ENCODE data around the gene CDKAL1.

CDKAL1 gene

DNA sequence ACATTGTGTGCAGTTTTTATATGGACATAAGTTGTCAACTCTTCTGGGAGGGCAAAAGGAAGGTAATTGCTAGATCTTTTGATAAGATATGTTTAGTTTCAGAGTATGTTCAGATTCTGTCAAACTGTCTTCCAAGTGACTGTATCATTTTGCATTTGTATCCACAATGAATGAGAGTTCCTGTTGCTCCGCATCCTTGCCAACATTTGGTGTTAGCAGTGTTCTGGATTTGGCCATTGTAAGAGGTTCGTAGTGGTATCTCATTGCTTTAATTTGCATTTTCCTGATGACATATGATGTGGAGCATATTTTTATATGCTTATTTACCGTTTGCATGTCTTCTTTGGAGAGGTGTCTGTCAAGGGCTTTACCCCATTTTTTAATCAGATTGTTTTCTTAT lies 150.2 kb downstream of the CDKAL1 start:
- DNase-seq = no peak

DNA sequence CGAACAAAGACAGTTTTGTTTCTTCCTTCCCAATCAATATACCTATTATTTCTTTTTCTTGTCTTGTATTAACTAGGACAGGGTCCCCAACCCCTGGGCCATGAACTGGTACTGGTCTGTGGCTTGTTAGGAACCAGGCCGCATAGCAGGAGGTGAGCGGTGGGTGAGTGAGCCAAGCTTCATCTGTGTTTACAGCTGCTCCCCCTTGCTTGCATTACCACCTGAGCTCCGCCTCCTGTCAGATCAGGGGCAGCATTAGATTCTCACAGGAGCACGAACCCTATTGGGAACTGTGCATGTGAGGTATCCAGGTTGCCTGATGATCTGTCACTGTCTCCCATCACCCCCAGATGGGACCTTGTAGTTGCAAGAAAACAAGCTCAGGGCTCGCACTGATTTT lies 151.9 kb downstream of the CDKAL1 start:
- peak; percentile 89 for DNase-seq

DNA sequence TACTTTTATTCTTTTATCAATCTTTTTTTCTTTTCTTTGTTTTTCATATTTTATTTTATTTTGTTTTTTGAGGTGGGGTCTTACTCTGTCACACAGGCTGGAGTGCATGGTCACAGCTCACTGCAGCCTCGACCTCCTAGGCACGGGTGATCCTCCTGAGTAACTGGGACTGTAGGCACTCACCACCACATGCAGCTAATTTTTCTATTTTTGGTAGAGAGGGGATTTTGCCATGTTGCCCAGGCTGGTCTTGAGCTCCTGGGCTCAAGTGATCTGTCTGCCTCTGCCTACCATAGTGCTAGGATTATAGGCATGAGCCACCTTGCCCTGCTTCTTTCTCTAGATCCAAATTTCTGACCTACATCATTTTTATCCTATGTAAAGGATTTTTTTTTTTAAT lies 153.2 kb downstream of the CDKAL1 start:
- DNase-seq = peak; percentile 41

DNA sequence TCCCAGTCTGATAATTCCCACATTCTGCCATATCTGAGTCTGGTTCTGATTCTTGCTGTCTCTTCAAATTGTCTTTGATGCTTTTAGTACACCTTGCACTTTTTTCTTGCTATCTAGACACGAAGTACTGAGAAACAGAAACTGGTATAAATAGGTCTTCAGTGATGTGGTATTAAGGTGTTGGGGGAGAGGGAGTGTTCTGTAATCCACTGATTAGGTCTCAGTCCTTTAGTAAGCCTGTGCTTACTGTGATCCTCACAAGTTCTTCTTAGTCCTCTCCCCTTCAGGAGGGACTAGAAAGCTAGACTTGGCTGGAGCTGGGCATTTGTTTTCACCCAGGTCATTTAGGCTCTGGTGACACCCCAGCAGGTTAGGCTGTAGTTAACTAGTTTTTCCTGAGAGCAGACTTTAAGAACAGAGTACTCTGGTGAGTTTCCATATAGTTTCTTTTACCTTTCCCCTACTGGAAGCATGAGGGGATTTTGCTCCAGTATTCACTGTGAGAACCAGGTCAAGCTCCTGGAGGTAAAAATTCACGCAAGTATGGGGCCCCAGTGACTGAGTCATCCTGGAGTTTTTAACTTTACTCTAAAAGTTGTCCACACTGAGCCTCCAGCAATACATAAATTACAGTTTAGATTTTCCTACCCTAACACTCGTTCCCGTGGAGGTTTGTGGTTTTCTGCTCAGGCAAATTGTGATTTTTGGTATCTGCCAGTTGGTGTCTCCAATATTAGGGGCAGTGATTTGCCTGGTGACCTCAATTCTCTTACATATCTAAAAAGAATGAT lies 154.6 kb downstream of the CDKAL1 start:
- DNase-seq = peak; percentile 52

DNA sequence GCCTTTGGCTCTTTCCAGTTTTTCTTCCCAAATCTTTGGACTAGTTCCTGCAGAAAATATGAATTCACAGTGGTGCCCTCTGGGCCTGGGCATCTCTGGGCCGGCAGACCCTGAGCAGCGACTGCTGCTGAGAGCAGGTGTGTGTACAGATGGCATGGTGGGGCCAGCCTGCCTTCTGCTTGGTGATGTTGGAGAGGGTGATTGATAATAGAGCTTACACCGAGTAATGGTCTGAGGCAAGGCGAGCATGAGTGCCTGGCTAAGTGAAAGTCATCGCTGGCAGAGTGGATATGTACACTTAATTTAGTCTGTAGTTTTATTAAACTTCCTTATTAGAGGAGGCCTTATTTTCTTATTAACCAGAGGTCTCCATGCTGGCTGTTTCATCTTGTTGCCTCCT lies 156.9 kb downstream of the CDKAL1 start:
- DNase-seq = peak; percentile 67

DNA sequence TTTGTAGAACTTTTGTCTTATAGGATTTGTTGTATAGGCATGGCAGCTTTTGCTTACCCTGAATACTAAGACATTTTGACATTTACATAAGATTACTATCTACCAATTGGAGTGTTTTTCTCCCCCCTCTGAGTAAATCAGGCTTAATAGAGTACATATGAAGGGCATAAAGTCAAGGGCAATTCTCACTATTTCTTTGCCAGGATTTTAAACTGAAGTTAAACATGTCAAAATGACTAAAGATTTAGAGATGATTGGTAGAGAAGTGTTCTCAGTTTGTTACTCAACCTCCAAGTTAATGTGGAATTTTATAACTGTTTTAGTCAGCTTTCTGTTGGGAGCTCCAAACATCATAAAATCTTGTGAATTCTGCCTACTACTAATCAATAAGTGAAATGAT lies 157.8 kb downstream of the CDKAL1 start:
- DNase-seq = no peak

DNA sequence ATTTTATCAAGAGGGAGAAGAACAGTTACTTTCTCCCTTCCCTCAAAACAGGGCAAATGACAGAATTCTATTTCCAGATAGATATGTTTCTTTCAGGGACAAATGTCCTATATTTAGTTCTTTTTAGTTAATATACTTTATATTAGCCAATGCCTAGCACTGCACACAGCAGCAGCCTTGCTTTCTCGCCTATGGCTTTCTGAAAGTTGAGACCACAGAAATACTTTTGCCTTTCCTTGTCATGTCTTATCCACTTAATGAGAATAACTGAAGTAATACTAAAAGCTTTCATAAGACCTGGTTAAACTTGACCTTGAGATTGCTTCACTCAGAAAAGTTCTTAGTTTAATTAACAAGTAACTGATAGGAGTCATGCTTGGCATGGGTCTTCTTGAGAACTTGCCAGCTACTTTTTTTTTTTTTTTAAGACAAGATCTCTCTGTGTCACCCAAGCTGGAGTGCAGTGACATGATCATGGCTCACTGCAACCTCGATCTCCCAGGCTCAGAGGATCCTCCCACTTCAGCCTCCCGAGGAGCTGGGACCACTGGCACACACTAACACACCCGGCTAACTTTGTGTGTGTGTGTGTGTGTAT lies 159.3 kb downstream of the CDKAL1 start:
- no peak for DNase-seq

DNA sequence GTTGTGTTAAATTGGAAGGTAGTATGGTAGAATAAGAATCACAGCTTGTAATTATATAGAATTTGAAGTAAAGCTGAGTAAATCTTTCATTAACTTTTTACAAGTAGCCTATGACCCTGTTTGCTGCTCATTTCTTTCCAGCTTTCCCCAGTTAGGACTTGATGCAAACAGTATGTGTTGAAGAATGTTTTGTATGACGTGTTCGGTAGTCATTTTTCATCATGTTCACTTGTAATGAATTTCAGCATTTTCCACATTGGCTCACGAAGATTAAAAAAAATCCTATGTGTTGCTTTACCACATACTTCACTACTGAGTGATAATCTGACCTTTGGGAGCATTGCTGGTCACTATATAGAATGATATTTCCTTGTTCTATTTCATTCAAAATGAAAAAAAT lies 162.4 kb downstream of the CDKAL1 start:
- DNase-seq = no peak

DNA sequence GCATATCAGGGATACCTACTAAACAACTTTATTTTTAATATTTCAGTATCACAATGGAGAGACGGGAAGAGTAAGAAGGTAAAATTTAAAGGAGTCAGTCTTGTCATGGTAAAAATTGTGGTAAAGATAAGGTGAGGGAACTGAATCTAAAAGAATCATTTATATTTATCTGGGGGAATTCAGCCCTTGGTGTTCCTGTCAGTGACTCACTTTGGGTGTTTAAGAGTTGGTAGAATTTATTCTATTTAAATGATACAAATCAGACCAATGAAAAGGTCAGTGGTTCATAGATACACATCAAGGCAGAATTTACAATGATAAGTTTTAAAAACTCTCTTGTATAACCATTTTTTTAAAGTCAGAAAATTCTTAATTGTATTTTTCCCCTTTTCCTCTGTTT lies 164.4 kb downstream of the CDKAL1 start:
- DNase-seq = no peak

DNA sequence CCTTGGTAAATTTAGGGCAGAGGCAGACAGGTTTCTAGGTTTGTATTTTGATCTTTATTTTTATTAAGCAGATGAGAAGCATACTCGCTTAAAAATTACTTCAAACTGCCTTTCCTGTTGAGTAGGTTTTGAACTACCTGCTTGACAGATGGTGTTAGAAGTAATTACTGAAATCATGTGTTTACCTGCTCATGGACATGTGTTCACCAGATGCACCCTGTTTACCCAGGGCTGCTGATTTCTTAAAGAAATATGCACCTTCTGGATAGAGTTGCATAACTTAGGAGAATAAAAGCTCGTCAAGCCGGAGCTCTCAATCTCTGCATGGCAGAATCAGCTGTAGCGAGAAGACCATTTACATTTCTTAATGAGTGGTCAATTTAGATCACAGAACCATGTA lies 165.1 kb downstream of the CDKAL1 start:
- peak; percentile 67 for DNase-seq

DNA sequence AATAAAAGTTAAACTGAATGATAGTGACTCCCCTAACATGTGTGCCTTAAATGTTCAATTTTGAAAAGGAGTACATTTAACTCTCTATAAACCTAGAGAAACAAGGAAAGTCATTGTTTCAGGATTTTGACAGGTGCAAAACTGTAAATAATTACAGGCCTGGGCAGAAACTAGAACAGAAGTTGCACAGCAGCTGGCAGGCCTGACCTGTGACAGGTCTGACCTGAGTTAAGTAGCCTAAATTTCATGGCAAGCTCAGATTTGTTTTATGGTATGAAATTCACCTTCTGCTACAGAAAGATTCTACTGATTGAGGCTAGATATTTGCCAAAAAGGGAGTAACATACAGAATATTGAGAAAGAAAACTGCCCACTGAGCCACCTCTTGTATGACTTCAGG lies 166.1 kb downstream of the CDKAL1 start:
- peak; percentile 83 for DNase-seq

DNA sequence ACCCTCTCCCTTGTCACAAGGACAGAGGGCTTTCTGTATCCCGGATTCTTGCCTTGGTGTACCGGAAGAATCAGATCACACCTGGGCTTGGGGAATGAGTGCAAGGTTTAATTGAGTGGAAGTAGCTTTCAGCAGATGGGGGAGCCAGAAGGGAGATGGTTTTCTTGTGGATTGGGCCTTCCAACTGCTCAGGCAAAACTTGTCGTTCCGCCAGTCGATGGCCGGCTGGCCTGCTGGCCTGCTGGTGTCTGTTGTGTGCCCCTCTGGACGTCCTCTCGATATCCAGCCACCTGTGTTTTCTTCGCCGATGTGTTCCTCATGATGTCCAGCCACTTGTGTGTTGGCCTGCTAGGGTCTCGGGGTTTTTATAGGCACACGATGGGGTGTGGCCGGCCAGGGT lies 168.1 kb downstream of the CDKAL1 start:
- no peak for DNase-seq

DNA sequence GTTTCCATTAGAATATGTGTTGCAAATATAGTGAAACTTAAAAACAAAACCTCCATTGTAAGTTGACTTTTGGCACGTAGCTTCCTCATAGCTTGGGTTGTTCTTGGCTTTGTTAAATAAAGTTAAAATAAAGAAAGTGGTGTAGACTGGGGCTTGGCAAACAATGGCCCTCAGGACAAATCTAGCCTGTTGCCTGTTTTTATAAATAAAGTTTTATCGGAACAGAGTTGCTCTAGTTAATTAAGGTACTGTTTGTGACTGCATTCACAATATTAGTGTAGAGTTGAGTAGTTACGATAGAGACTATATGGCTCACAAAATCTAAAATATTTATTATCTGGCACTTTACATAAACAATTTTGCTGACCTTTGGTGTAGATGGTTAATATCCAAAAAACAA lies 168.8 kb downstream of the CDKAL1 start:
- DNase-seq = no peak

DNA sequence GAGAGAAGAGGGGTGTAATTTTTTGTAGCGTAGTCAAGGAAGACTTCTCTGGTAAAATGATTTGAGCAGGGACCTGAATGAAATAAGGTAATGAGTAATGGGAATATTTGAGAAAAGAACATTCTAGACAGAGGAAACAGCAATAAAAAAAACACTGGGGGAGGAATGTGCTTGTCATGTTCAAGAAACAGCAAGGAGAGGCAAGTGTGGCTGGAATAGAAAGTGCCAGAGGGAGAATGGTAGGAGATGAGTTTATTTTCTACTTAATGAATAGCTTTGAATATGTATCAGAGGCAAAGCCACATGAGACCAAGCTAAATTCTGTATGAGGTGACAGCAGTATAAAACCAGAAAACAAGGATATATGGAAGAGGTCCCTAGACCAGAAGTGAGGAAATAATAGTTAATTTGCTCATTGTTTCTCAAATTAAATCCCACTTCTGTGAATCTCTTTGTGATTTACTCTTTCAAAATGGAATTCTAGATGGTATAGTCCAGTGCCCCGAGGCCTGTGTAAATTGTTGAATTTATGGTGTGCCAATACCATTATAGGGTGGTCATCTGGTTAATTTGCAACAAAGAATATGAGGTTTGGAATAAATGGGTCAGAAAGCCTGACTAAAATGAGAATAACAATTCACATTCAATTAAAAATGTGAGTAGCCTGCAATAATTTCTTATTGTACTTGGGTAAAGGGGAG lies 170.2 kb downstream of the CDKAL1 start:
- DNase-seq = no peak

DNA sequence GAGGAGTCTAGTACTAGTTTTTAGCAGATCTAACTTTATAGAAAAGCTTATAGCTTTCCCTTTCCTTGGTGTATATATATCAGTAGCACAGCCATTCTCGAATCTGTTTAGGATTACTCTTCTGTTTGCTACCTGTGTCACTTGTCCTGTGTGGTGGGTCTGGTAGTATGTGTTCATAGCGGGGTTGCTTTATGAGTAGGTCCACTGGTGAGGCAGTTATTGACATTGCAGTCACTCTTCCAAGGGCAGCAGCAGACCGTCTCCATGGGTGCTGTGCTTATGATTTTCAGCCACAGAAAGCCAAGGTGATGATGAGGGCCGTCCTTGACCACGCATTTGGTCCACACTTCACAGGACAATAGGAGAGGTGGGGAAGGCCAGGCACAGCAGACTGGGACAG lies 171.5 kb downstream of the CDKAL1 start:
- no peak for DNase-seq

DNA sequence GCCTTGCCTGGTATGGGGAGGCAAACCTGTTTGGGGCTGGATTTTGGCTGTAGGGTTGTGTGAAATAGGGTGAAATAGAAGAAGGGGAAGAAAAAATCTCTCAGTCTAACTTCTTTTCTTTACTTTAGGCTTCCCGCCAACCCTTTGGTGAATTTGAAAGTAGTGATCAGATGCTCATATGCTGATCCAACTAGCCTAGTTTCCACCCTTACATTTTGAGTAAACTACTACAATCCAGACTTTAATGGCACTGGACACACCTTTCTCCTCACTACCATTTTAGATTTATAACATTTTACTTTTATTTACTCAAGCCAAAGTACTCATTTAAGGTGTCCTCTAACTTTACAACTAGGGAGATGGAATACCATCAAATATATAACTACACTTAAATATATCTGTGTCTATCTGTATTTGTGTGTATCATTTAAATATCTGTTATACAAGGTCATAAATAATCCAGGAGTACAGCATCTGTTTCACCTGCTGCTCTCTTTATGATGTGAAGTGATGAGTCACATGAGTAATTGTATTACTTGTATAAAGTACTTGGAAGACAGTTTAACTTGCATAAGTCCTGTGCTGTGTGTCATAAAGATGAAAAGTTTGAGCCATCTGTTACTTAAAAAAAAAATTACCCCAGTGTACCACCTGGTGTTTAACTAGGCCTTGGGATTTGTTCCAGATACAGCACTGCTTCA lies 172.1 kb downstream of the CDKAL1 start:
- peak; percentile 74 for DNase-seq

DNA sequence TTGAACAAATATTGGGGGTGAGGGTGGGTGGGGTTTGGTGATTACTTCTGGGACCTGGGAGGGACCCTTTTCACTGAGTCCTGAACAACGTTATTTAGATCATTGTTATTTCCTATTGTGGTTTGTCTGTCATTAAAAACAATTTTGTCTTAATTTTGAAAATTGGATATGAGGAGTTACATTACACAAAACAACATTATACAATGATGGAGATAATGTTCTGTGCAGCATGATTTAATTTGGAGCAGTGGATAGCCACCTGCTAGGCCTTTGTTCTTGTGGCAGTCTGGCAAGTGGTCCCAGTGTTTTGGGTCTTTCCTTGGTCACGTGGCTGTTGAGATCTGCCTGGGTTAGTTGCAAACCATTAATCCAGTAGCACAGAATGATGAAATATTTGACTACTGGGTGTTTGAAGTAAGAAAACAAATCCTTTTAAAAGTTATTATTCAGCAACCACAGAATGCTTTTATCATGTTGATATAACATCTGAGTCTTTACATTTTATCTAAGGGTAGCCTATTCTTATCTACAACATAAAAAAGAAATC lies 172.8 kb downstream of the CDKAL1 start:
- peak; percentile 60 for DNase-seq

DNA sequence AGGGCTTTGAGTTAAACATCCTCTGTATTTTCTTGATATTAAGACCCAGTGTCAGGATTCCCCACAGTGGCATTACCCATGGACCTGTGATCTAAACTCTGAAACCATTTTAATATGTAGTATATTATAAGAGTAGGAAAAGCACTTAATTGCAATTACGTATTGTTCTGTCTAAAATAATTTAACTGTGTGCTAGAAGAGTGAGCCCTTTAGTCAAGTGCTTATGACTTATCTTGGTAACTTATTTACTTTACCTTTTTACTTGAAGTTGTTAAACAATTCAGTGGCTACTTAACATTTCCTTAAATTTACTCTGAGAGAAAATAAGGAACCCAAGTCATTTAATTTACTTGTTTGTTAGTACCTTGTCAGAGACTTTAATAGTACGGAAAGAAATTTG lies 173.6 kb downstream of the CDKAL1 start:
- no peak for DNase-seq

DNA sequence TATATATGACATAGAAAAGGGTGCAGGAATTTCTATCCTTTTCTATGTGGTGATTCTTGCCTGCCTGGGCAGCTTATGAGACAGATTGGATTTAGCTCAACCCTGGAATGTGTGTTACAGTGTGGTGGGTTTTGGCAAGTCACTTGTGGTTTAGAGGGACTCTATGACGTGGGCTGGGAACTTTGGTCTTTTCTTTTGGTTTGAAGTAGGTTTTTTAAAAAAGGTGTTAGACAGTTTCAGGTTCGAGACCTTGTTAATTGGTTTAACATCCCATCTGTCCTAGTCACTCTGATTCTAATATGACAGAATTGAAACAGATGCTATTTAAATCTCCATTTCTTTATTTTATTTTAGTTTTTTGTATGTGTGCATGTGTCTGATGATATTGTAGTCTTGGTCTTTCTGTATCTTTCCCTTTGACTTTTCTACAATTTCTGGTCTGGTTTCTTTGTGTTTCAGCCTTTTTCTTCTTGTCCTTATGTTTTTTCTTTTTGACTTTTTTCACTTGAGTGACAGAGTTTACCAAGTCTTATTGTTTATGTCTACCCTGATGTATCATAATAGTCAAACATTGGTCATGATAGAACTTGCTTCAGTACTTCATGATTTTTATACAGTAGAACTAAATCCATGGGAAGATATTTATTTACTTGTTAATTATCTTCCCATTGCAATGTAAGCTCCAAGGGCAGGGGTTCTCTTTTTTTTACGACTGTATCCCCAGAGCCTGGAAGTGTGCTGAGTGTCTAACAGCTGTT lies 174.3 kb downstream of the CDKAL1 start:
- peak; percentile 45 for DNase-seq

DNA sequence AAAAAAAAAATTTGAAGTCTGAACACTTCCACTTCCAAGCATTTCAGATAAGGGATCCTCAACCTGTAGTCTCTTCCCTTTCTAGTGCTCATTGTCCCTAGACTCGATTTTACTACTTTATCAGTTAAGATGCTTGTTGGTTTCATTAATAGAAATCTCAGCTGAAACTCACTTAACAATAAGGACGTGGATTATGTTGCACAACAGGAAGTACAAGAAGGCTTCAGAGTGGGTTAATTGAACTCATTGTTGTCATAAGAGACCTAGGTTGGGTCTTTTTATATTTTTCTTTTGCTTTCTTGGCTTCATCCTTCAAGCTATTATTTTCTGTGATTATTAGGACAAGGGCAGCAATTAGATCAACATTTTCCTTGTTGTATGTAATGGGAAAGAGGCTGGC lies 175.2 kb downstream of the CDKAL1 start:
- no peak for DNase-seq

DNA sequence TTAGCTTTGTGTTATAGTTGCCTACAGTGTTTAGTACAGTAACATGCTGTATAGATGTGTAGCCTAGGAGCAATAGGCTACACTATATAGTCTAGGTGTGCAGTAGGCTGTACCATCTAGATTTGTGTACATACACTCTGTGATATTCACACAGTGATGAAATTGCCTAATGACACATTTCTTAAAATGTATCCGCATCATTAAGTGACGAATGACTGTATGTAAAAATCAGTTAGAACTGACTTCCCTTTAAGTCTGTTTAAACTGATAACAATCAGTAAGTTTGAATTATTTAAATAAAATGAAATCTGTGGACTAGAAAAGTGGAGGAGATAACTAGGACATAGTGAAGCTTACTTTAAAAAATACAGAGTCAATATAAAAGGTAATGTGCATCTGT lies 176.1 kb downstream of the CDKAL1 start:
- no peak for DNase-seq

DNA sequence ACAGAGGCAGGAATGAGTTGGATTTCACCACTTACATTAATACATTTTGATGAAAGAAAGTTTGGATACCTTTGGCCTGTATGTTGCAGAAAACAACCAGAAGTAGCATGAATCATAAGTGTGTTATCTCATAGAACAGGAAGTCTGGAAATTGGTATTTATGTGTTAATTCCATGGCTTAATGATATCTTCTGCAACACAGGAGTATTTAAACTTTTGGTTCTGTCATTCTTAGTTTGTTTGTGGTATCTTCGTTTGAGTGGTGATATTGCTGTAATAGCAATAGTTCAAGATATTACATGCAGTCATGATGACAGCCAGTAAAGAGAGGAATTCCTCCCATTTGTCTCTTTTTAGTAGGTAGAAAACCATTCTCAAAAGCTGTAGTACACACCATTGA lies 177.3 kb downstream of the CDKAL1 start:
- no peak for DNase-seq

DNA sequence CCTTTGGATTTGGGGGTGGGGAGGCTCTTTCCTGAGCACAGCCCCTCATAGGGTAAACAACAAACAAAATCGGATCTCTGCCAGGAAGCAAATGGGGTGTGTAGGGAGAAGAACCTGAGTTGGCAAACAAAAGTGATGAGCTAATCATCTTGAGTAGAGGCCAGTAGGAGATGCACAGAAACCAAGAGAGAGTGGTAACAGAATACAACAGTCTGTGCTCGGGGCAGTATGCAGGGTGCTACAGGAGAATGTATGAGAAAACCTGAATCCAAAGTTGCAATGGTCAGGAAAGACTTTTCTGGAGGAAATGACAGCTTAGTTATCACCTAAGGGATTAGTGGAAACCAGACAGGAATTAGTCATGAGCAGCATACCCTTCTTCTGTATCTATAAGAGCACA lies 177.8 kb downstream of the CDKAL1 start:
- DNase-seq = no peak
